ENCODE data around the gene DDX55.

DNA sequence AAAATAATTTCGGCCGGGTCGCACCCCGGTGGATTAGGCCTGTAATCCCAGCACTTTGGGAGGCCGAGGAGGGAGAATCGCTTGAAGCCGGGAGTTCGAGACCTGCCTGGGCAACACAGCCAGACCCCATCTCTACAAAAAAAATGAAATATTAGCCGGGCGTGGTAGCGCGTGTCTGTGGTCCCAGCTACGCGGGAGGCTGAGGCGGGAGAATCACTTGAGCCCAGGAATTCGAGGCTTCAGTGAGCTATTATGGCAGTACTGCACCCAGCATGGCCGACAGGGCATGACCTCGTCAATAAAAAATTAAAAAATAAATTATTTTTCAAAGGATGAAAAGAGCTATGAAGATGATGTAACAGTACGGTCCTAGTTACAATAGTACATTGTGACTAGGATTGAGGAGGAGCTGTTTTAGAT, 32.3 kb downstream of the DDX55 start:
- TF ChIP-seq CTCF (IDR thresholded peaks at IDR 0.05) (no peak), POLR2A (IDR thresholded peaks at IDR 0.05) (no peak)

Measured in heart left ventricle (tissue), 13 donors.